Transverse colon (tissue), 4 donors: ENCODE measurements around the gene SHISA9. TPM values are rescaled to one million over a fixed set of nuclear protein-coding genes. Genes with fewer than 3 reads are reported as not detected.

Source experiments
- DNase-seq: peaks from one replicate; pipeline ENCODE4 v3.0.0-alpha.2; 2019
- H3K27ac ChIP-seq, 4 donors: fragments of 200-600 bp; sonication (generic); 2 replicates each; pipeline ENCODE4 v1.5.1; 2016 to 2018; ENCODE audit warnings: inconsistent platforms in 4 of 4
- H3K27me3 ChIP-seq: fragments of 200-600 bp; sonication (generic); 2 replicates; pipeline ENCODE4 v1.5.1; 2017; ENCODE audit warnings: inconsistent platforms
- H3K36me3 ChIP-seq, 4 donors: fragments of 200-600 bp; sonication (generic); 2 replicates each; pipeline ENCODE4 v1.5.1; 2017 to 2019; ENCODE audit warnings: inconsistent platforms in 4 of 4
- H3K4me1 ChIP-seq, 4 donors: fragments of 200-600 bp; sonication (generic); 2 replicates each; pipeline ENCODE4 v1.5.1; 2017 to 2020; ENCODE audit warnings: inconsistent platforms in 4 of 4
- H3K4me3 ChIP-seq, 4 donors: fragments of 200-600 bp; sonication (generic); 1 replicate in 1 of 4; 2 replicates in 3 of 4; pipeline versions ENCODE4 v1.5.1 to v1.6.1; 2017 to 2019; ENCODE audit warnings: inconsistent platforms in 4 of 4
- H3K9me3 ChIP-seq, 2 donors: fragments of 200-600 bp; sonication (generic); 2 replicates each; pipeline ENCODE4 v1.5.1; 2017 to 2019; ENCODE audit warnings: inconsistent platforms in 2 of 2
- EP300 ChIP-seq: sonication (generic); formaldehyde crosslinking; IDR thresholded peaks from one replicate; pipeline ENCODE4 v1.6.1; 2017; ENCODE audit warnings: antibody characterized with exemption, low read depth
- POLR2A ChIP-seq: fragments of 450-650 bp; IDR thresholded peaks from one replicate; pipeline ENCODE4 v1.6.1; 2016; ENCODE audit warnings: antibody characterized with exemption, mild to moderate bottlenecking, moderate library complexity
- POLR2AphosphoS5 ChIP-seq, 3 donors: sonication (generic); formaldehyde crosslinking; IDR thresholded peaks; one replicate each; pipeline ENCODE4 v1.6.1; 2016; ENCODE audit warnings: antibody characterized with exemption in 3 of 3
- WGBS, 2 donors: methylation state at CpG; one replicate each; pipeline ENCODE4 v1.1.5; 2018; ENCODE audit warnings: low coverage in 1 of 2; 5-methylcytosine and 5-hydroxymethylcytosine counted together
- in situ Hi-C, 4 donors: fragments of 200-750 bp; cut with MboI; loops; one replicate each; pipeline versions ENCODE4 v1.15.0 to v1.15.1; 2017; ENCODE audit warnings: low sequenced_read_pairs in 3 of 4, low pct_ligation_motif_present in 1 of 4, low pct_unique_long_range_greater_than_20kb in 1 of 4
- intact Hi-C: fragments of 100-400 bp; cut with DNase I; formaldehyde crosslinking; loops from one replicate; pipeline ENCODE4 v1.15.1; 2023; ENCODE audit warnings: low total_unique reads
- total RNA-seq, 4 donors: library from RNA; depleted of rRNA; stranded (reverse); fragments of >200 nt; gene quantifications; one replicate each; pipeline ENCODE4 v1.1.0, GENCODE V29; 2016
- TF ChIP-seq, protein P1 (sequence below), 5 experiments: fragments of 200-600 bp in 3 of 5; fragments of 450-650 bp in 2 of 5; sonication (generic) in 3 of 5; IDR thresholded peaks; 1 replicate in 2 of 5; 2 replicates in 3 of 5; pipeline ENCODE4 v1.5.1; 2016 to 2017; ENCODE audit warnings: antibody characterized with exemption in 5 of 5, inconsistent platforms in 3 of 5, mild to moderate bottlenecking in 2 of 5, moderate library complexity in 1 of 5

Gene SHISA9
- total RNA-seq, 4 donors from 2014 or later, result 1.3 to 37.6 (median 2.1) TPM

DNA sequence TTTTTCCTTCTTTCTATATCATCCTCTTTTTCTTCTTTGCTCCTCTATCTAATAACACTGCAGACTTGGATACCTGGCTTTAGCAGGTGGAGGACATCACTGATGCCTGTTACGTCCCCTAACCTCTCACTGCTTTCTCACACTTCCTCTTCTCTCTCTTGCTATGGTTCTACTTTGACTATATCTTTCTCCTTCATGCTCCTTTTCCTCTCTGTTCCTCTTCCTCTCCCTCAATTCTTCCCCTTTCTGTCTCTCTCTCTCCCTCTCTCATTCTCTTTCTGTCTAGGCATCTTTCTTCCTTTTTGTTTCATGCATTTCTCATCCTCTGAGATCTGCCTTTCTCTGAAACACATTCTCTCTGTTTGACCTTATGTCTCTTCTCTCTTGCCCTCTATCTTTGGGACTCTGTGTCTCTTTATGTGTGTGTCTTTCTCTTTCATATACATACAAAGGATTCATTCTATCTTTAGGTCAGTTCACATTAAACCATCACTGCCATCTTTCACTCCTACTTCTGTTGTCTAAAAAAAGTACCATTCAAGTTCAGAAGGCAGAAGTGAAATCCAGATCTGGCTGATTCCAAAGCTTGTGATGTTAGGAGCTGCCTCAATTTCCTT, 353.7 kb downstream of the SHISA9 start:
- 40 to 53% methylated on average over 1 of the region's 1 CpG for WGBS, 2 donors
- TF ChIP-seq, protein P1, sequence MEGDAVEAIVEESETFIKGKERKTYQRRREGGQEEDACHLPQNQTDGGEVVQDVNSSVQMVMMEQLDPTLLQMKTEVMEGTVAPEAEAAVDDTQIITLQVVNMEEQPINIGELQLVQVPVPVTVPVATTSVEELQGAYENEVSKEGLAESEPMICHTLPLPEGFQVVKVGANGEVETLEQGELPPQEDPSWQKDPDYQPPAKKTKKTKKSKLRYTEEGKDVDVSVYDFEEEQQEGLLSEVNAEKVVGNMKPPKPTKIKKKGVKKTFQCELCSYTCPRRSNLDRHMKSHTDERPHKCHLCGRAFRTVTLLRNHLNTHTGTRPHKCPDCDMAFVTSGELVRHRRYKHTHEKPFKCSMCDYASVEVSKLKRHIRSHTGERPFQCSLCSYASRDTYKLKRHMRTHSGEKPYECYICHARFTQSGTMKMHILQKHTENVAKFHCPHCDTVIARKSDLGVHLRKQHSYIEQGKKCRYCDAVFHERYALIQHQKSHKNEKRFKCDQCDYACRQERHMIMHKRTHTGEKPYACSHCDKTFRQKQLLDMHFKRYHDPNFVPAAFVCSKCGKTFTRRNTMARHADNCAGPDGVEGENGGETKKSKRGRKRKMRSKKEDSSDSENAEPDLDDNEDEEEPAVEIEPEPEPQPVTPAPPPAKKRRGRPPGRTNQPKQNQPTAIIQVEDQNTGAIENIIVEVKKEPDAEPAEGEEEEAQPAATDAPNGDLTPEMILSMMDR (IDR thresholded peaks at IDR 0.05), result no peak
- no peak for TF ChIP-seq POLR2A
- no peak for TF ChIP-seq EP300
- TF ChIP-seq POLR2AphosphoS5 (IDR thresholded peaks at IDR 0.05), result no peak
- Histone ChIP-seq H3K36me3 (no peaks in the 10 kb centered on the region), H3K4me1 (no peaks in the 10 kb centered on the region), H3K4me3 (no peak overlapping the region), H3K9me3 (peaks cover 0 to under 1% of the 10 kb centered on the region in 2 donors), H3K27ac (no peak overlapping the region), H3K27me3 (no peaks in the 10 kb centered on the region)
- no peak for DNase-seq
- in situ Hi-C loops (no loop called here), intact Hi-C loops (loop anchor here (5.0 kb wide), 1 partner anchor 198 kb away; no protein-coding TSS in a partner anchor)

DNA sequence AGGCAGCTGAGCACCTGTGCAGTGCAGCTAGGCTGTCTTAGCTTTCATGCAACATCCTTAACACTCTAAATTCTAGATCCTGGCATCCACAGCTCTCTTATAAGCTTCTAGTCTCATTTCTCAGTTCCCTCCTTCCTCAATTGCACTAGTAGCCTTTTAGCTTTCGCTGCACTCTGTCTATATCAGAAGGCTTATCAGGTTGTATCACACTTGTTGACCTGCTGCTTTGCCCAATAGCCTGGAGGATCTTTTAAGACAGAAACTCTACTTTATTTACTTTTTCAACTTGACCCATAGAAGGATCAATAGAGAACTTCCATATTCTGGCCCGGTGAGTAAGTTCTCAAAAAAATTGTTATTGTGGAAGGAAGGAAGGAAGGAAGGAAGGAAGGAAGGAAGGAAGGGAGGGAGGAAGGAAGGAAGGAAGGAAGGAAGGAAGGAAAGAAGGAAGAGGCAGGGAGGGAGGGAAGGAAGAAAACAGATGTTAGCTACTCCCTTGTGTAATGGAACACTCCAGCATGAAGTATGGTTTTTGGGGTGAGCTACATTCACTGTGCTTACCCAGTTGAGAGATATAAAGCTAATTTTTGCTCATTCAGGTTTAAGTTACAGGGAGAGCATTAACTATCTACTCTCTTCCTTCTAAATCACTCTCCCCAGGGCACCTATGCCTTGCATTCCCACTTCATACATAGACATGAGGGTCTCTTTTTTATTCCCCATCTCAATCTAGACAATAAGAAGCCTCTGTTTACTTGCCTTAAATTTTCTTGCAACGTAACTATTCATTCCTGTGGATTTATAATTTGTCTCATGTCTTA, 361.1 kb downstream of the SHISA9 start:
- intact Hi-C loops, result no loop called here
- in situ Hi-C loops, result no loop called here
- DNase-seq, result no peak
- 75 to 78% methylated on average over 3 of the region's 3 CpGs for WGBS, 2 donors
- Histone ChIP-seq H3K4me3 (no peak overlapping the region), H3K9me3 (peaks cover 0 to 6% of the 10 kb centered on the region in 2 donors), H3K27ac (no peak overlapping the region), H3K36me3 (no peaks in the 10 kb centered on the region), H3K27me3 (no peaks in the 10 kb centered on the region), H3K4me1 (no peaks in the 10 kb centered on the region)
- no peak for TF ChIP-seq POLR2A
- no peak for TF ChIP-seq EP300
- no peak for TF ChIP-seq POLR2AphosphoS5 (IDR thresholded peaks at IDR 0.05)
- TF ChIP-seq, protein P1 (IDR thresholded peaks at IDR 0.05), result no peak

DNA sequence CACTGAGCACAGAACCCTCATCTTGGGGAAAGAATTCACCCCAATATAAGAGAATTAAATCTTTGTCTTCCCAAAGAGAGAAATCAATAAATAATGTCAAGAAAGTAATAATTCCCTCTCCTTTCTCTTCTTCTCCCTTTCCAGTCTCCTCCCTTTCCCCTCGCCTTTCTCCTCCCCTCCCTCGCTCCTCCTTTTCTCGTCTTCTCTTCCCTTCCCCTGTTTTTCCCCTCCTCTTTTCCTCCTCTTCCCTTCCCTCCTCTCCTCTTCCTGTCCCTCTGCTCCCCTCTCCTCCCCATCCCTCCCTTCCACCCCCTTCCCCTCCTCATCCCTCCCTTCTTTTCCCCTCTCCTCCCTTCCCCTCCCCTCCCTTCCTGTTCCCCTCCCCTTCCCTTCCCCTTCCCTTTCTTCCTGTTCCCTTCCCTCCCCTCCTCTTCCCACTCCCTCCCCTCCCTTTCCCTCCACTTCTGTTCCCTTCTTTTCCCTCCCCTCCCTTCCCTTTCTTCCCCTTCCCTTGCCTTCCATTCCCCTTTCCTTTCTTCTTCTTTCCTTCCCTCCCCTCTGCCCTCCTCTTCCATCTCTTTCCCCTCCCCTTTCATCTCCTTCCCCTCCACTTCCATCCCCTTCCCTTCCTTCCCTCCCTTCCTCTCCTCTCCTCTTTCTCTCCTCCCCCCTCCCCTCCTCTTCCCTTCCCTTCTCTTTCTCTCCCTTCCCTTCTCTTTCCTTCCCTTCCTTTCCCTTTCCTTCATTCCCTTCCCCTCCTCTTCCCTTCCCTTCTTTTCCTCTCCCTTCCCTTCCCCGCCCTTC, 363.6 kb downstream of the SHISA9 start:
- in situ Hi-C loops, result no loop called here
- intact Hi-C loops, result no loop called here

More for the DNA sequence above, 363.6 kb downstream of the SHISA9 start:
- Histone ChIP-seq H3K36me3 (no peaks in the 10 kb centered on the region), H3K4me3 (no peak overlapping the region), H3K27ac (no peak overlapping the region), H3K4me1 (no peaks in the 10 kb centered on the region), H3K27me3 (no peaks in the 10 kb centered on the region), H3K9me3 (peaks cover 0 to 6% of the 10 kb centered on the region in 2 donors)
- DNase-seq, result no peak
- WGBS, 2 donors, result 73 to 77% methylated on average over 3 to 4 of the region's 4 CpGs
- TF ChIP-seq POLR2A, result no peak
- TF ChIP-seq EP300, result no peak
- TF ChIP-seq, protein P1 (IDR thresholded peaks at IDR 0.05), result no peak
- TF ChIP-seq POLR2AphosphoS5 (IDR thresholded peaks at IDR 0.05), result no peak
